IPS-15b (cell line): ENCODE measurements around the gene BBS10.
A peak's percentile ranks its signal among the peaks of the same experiment; 100 is the strongest.
"Not testable (repeated sequence)": the region's sequence is repeated elsewhere in the genome, so short reads cannot be mapped to it uniquely, and the experiment has no call there.

Experiments used
- H3K27me3 ChIP-seq: one replicate; pipeline ENCODE4 v1.6.1; 2013; ENCODE audit warnings: low read length; ENCODE audit not compliant: control insufficient read depth, insufficient read depth
- H3K36me3 ChIP-seq: one replicate; pipeline ENCODE4 v1.6.1; 2013; ENCODE audit warnings: low read length; ENCODE audit not compliant: control insufficient read depth, insufficient read depth
- H3K4me1 ChIP-seq: one replicate; pipeline ENCODE4 v1.6.1; 2013; ENCODE audit warnings: mild to moderate bottlenecking, low read length; ENCODE audit not compliant: control insufficient read depth, insufficient read depth
- H3K4me3 ChIP-seq: one replicate; pipeline ENCODE4 v1.5.1; 2013; ENCODE audit warnings: low read depth, low read length
- H3K9ac ChIP-seq: one replicate; pipeline ENCODE4 v1.6.1; 2013; ENCODE audit warnings: low read depth, mild to moderate bottlenecking, low read length
- H3K9me3 ChIP-seq: one replicate; pipeline ENCODE4 v1.6.1; 2013; ENCODE audit warnings: mild to moderate bottlenecking, low read length; ENCODE audit not compliant: control insufficient read depth, insufficient read depth

Gene BBS10

GRCh38 chr12:76364131-76364530 lies 15.9 kb upstream of the BBS10 start:
- not testable (repeated sequence) for H3K36me3 ChIP-seq, H3K9ac ChIP-seq, H3K9me3 ChIP-seq, H3K27me3 ChIP-seq, H3K4me3 ChIP-seq, H3K4me1 ChIP-seq

- Histone ChIP-seq H3K9me3 (no peaks in the 10 kb centered on the region), H3K4me3 (no peak overlapping the region), H3K27me3 (no peaks in the 10 kb centered on the region), H3K4me1 (no peaks in the 10 kb centered on the region), H3K9ac (no peak overlapping the region), H3K36me3 (no peaks in the 10 kb centered on the region)
These were observed 12.1 kb upstream of the BBS10 start for GRCh38 chr12:76360316-76360715.

- Histone ChIP-seq H3K36me3 (no peaks in the 10 kb centered on the region), H3K9me3 (no peaks in the 10 kb centered on the region), H3K9ac (no peak overlapping the region), H3K4me3 (no peak overlapping the region), H3K27me3 (no peaks in the 10 kb centered on the region), H3K4me1 (no peaks in the 10 kb centered on the region)
These were observed 7.9 kb upstream of the BBS10 start for GRCh38 chr12:76356071-76356470.

DNA sequence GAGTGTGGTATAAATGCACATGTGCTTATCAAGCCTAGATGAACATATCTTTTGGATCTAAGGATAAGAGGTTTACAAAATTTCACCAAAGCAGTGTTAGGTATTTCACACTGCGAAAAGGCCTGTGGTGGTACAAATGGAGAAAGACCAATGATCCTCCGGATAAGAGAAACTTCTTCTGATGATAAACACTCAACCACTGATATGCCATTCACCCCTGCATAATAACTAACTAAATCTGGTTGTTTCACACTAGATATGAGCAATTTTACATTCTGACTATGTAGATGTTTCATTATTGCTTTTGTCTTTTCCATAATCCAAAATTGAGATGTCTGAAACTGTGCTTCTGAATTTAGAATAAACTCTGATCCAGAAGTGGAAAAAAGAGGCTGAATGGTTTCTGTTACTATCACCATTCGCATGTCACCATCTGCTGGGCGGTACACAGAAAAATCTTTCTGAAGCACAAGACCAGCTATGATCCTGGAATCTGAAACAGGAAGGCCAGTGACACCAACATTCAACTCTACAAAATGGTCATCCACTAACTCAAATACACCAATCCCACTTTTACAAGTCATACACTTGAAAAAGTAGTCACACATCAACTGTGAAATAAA lies 1.3 kb downstream of the BBS10 start:
- no peaks in the 10 kb centered on the region for H3K36me3 ChIP-seq
- H3K9ac ChIP-seq = no peak overlapping the region
- peak overlapping the region; percentile 94 for H3K4me3 ChIP-seq
- no peaks in the 10 kb centered on the region for H3K27me3 ChIP-seq
- peaks cover 3% of the 10 kb centered on the region for H3K4me1 ChIP-seq
- H3K9me3 ChIP-seq = no peaks in the 10 kb centered on the region

- Histone ChIP-seq H3K4me1 (peaks cover 3% of the 10 kb centered on the region), H3K9me3 (no peaks in the 10 kb centered on the region), H3K4me3 (no peak overlapping the region)
These were observed 2.0 kb downstream of the BBS10 start for GRCh38 chr12:76346236-76346635.

DNA sequence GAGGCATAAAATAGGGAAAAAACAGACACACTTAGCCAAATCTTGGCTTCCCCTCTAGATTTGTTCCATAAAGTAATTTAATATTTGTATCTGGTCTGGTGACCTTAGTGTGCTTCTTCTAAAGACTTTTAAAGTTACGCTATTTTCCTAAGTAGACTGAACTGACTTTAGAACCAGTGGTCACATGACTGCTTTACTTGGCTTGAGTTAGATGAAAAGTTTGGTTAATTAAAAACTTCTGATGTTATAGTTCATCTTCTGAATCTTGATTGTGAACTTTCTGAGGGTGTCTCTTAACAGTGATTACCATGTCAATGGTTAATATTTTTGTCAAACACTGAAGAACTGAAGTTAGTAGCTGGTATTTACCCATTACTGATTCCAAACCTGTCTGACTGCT lies 2.6 kb downstream of the BBS10 start:
- Histone ChIP-seq H3K9me3 (no peaks in the 10 kb centered on the region), H3K36me3 (no peaks in the 10 kb centered on the region), H3K9ac (no peak overlapping the region), H3K4me1 (peaks cover 3% of the 10 kb centered on the region), H3K27me3 (no peaks in the 10 kb centered on the region), H3K4me3 (no peak overlapping the region)

More at GRCh38 chr12:76346236-76346635, 2.0 kb downstream of the BBS10 start:
- Histone ChIP-seq H3K27me3 (no peaks in the 10 kb centered on the region), H3K36me3 (no peaks in the 10 kb centered on the region), H3K9ac (no peak overlapping the region)

DNA sequence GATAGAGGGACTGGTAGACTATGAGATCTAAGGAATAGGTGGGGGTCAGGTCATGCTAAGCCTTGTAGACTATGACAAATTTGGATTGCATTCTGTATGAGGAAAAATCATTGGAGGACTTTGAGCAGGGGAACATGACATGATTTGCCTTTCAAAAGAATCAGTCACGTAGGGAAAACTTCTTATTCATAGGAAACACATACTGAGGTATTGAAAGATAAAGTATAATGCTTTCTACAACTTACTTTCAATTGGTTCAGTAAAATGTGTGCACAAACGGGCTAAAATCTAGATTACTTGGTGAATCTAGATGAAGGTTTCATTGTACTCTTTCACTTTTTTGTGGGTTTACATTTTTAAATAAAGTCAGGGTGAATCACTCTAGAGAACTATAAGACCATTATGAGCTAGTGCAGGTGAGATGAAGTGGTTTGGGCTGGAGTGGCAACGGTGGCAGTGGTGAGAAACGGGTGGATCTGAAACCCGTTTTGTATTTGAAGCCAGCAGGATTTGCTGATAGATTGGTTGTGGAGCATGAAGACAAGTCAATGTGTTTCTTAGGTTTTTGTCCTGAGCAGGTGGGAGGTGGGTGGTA lies 6.7 kb downstream of the BBS10 start:
- Histone ChIP-seq H3K9me3 (no peaks in the 10 kb centered on the region), H3K4me1 (no peaks in the 10 kb centered on the region), H3K4me3 (no peak overlapping the region), H3K36me3 (no peaks in the 10 kb centered on the region), H3K9ac (no peak overlapping the region), H3K27me3 (no peaks in the 10 kb centered on the region)

DNA sequence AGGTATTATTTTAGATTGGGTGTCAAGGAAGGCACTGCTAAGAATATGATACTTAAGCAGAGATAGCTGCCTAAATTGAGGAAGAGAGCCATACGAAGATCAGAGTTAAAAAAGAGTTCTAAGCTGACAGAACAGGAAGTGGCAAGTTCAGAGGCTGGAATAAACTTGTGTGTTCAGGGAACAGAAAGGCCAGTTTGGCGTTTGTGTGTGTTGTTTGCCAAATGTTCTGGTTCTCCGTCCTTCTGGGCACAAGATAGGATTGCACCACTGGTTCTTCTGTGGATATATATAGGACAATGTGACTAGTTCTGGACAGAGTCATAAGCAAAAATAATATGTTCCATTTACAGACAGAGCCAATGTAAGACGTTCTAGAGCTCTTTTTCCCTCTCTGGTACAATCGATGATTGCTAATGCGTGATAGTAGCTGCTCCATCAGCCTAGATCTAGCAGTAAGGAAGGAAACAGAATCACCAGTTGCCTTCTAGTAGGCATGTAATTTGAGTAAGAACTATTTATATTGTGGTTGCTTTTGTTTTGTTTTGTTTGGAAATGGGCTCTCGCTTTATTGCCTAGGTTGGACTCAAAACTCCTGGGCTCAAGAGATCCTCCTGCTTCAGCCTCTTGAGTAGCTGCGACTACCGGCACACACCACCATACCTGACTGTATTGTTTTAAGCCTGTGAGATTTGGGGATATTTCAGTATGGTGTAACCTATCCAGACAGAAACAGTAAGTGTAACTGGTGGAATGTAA lies 7.4 kb downstream of the BBS10 start:
- Histone ChIP-seq H3K4me1 (no peaks in the 10 kb centered on the region), H3K27me3 (no peaks in the 10 kb centered on the region), H3K36me3 (no peaks in the 10 kb centered on the region), H3K4me3 (no peak overlapping the region), H3K9me3 (no peaks in the 10 kb centered on the region), H3K9ac (no peak overlapping the region)

GRCh38 chr12:76337583-76337982 lies 10.6 kb downstream of the BBS10 start:
- Histone ChIP-seq H3K36me3 (no peaks in the 10 kb centered on the region), H3K4me1 (no peaks in the 10 kb centered on the region), H3K4me3 (no peak overlapping the region), H3K9ac (no peak overlapping the region), H3K9me3 (no peaks in the 10 kb centered on the region), H3K27me3 (no peaks in the 10 kb centered on the region)

- H3K27me3 ChIP-seq = no peaks in the 10 kb centered on the region
- no peaks in the 10 kb centered on the region for H3K36me3 ChIP-seq
- no peaks in the 10 kb centered on the region for H3K4me1 ChIP-seq
- H3K4me3 ChIP-seq = no peak overlapping the region
- H3K9ac ChIP-seq = no peak overlapping the region
- no peaks in the 10 kb centered on the region for H3K9me3 ChIP-seq
These were observed 15.6 kb downstream of the BBS10 start for GRCh38 chr12:76332606-76333005.

- Histone ChIP-seq H3K4me3 (no peak overlapping the region), H3K9ac (no peak overlapping the region), H3K27me3 (no peaks in the 10 kb centered on the region), H3K36me3 (no peaks in the 10 kb centered on the region), H3K9me3 (no peaks in the 10 kb centered on the region), H3K4me1 (no peaks in the 10 kb centered on the region)
These were observed 18.6 kb downstream of the BBS10 start for GRCh38 chr12:76329606-76330005.

- H3K4me1 ChIP-seq = no peaks in the 10 kb centered on the region
- H3K27me3 ChIP-seq = no peaks in the 10 kb centered on the region
- H3K4me3 ChIP-seq = no peak overlapping the region
- no peaks in the 10 kb centered on the region for H3K36me3 ChIP-seq
- H3K9me3 ChIP-seq = no peaks in the 10 kb centered on the region
- no peak overlapping the region for H3K9ac ChIP-seq
These were observed 19.1 kb downstream of the BBS10 start for GRCh38 chr12:76329159-76329558.
